ENCODE measurements around the gene RCOR1.

The RCOR1 gene

GRCh38 chr14:102625564-102626296, 33.3 kb downstream of the RCOR1 start:
- DNase-seq (ENCODE audit: insufficient read length, low spot score), result no peak
- no peak for FAIRE-seq

GRCh38 chr14:102626530-102626929, 34.1 kb downstream of the RCOR1 start:
- TF ChIP-seq CTCF (IDR thresholded peaks at IDR 0.05; ENCODE audit: insufficient read depth, missing control alignments), result peak; percentile 20
- DNase-seq (ENCODE audit: insufficient read length, low spot score), result no peak
- no peak for FAIRE-seq

More at GRCh38 chr14:102625564-102626296, 33.3 kb downstream of the RCOR1 start:
- no peak for TF ChIP-seq CTCF (IDR thresholded peaks at IDR 0.05; ENCODE audit: insufficient read depth, missing control alignments)

GRCh38 chr14:102629011-102629444, 36.6 kb downstream of the RCOR1 start:
- DNase-seq (ENCODE audit: insufficient read length, low spot score) (no peak), FAIRE-seq (no peak)
- no peak for TF ChIP-seq CTCF (IDR thresholded peaks at IDR 0.05; ENCODE audit: insufficient read depth, missing control alignments)

GRCh38 chr14:102629808-102630350, 37.4 kb downstream of the RCOR1 start:
- TF ChIP-seq CTCF (IDR thresholded peaks at IDR 0.05; ENCODE audit: insufficient read depth, missing control alignments), result no peak
- no peak for DNase-seq (ENCODE audit: insufficient read length, low spot score)
- FAIRE-seq, result peak; percentile 21

- no peak for FAIRE-seq
- no peak for DNase-seq (ENCODE audit: insufficient read length, low spot score)
- no peak for TF ChIP-seq CTCF (IDR thresholded peaks at IDR 0.05; ENCODE audit: insufficient read depth, missing control alignments)
These were observed 38.0 kb downstream of the RCOR1 start for GRCh38 chr14:102630405-102630804.

- DNase-seq (ENCODE audit: insufficient read length, low spot score) (no peak), FAIRE-seq (no peak)
- no peak for TF ChIP-seq CTCF (IDR thresholded peaks at IDR 0.05; ENCODE audit: insufficient read depth, missing control alignments)
These were observed 38.4 kb downstream of the RCOR1 start for GRCh38 chr14:102630881-102631280.
